Peyer's patch (tissue), 4 donors: ENCODE results near the gene BCO1. TPM values are rescaled to one million over a fixed set of nuclear protein-coding genes. Genes with fewer than 3 reads are reported as not detected.

ENCODE experiments used
- DNase-seq, 3 donors: peaks; one replicate each; pipeline ENCODE4 v3.0.0-alpha.2; 2017 to 2019
- H3K27ac ChIP-seq, 4 donors: fragments of 200-600 bp; sonication (generic); one replicate each; pipeline ENCODE4 v1.5.1; 2016 to 2019
- H3K27me3 ChIP-seq, 2 donors: fragments of 200-600 bp; sonication (generic); one replicate each; pipeline ENCODE4 v1.5.1; 2019
- H3K36me3 ChIP-seq, 3 donors: fragments of 200-600 bp; sonication (generic); one replicate each; pipeline ENCODE4 v1.5.1; 2016 to 2019
- H3K4me1 ChIP-seq, 4 donors: fragments of 200-600 bp; sonication (generic); one replicate each; pipeline ENCODE4 v1.5.1; 2016 to 2019
- H3K4me3 ChIP-seq, 4 donors: fragments of 200-600 bp; sonication (generic); 1 replicate in 3 of 4; 2 replicates in 1 of 4; pipeline ENCODE4 v1.5.1; 2016 to 2019; ENCODE audit warnings: mild to moderate bottlenecking in 1 of 4
- H3K9me3 ChIP-seq, 4 donors: fragments of 200-600 bp; sonication (generic); one replicate each; pipeline ENCODE4 v1.5.1; 2016 to 2019; ENCODE audit warnings: mild to moderate bottlenecking in 1 of 4
- CTCF ChIP-seq, 6 experiments: fragments of 450-650 bp in 4 of 6; fragments of 200-600 bp in 2 of 6; sonication (generic) in 1 of 6; IDR thresholded peaks; one replicate each; pipeline ENCODE4 v1.5.1; 2017 to 2019; ENCODE audit warnings: antibody characterized with exemption in 6 of 6, mild to moderate bottlenecking in 3 of 6, moderate library complexity in 1 of 6
- POLR2A ChIP-seq, 2 donors: fragments of 450-650 bp; IDR thresholded peaks; one replicate each; pipeline ENCODE4 v1.5.1; 2017; ENCODE audit warnings: antibody characterized with exemption in 2 of 2, mild to moderate bottlenecking in 2 of 2, moderate library complexity in 2 of 2
- total RNA-seq, 4 donors: library from RNA; depleted of rRNA; stranded (reverse); fragments of >200 nt; gene quantifications; one replicate each; pipeline ENCODE4 v1.1.0, GENCODE V29; 2016

BCO1 gene
- total RNA-seq: 10 to 100 TPM in 2 of 4 donors, 1 to 10 TPM in 2; 7.9 to 16.0 (median 12.3) TPM

- Histone ChIP-seq H3K27me3 (no peaks in the 10 kb centered on the region), H3K36me3 (no peaks in the 10 kb centered on the region), H3K9me3 (no peaks in the 10 kb centered on the region), H3K4me1 (peaks cover 0 to 11% (median 0%) of the 10 kb centered on the region in 4 donors), H3K27ac (peak within 1 kb of the TSS in 3 of 4 donors; percentile 21 to 80 (median 65)), H3K4me3 (peak within 1 kb of the TSS in 3 of 4 donors; percentile 5 to 53 (median 40))
- TF ChIP-seq CTCF (IDR thresholded peaks at IDR 0.05) (no peak), POLR2A (IDR thresholded peaks at IDR 0.05) (peak in 1 of 2 donors; percentile 27)
- DNase-seq: peak in 2 of 3 donors; percentile 48 to 52
Observed at GRCh38 chr16:81238296-81239011, at the start of gene BCO1. TSS of gene BCO1 (plus strand) at chr16:81238689. CDS start at chr16:81238909, 220 bp downstream.

- no peaks in the 10 kb centered on the region for H3K4me1 ChIP-seq
- H3K36me3 ChIP-seq: no peaks in the 10 kb centered on the region
- H3K27ac ChIP-seq: peak overlapping the region in 1 of 4 donors; percentile 31
- no peaks in the 10 kb centered on the region for H3K9me3 ChIP-seq
- TF ChIP-seq CTCF (IDR thresholded peaks at IDR 0.05) (no peak), POLR2A (IDR thresholded peaks at IDR 0.05) (no peak)
- peak; percentile 19 to 72 (median 57) for DNase-seq
- no peaks in the 10 kb centered on the region for H3K27me3 ChIP-seq
- no peak overlapping the region for H3K4me3 ChIP-seq
Observed at GRCh38 chr16:81189100-81189664, 49.3 kb upstream of the BCO1 start.

GRCh38 chr16:81190667-81191066 lies 47.8 kb upstream of the BCO1 start:
- no peak for DNase-seq
- TF ChIP-seq POLR2A (IDR thresholded peaks at IDR 0.05) (no peak), CTCF (IDR thresholded peaks at IDR 0.05) (no peak)
- H3K36me3 ChIP-seq: no peaks in the 10 kb centered on the region
- H3K4me3 ChIP-seq: no peak overlapping the region
- no peaks in the 10 kb centered on the region for H3K27me3 ChIP-seq
- no peaks in the 10 kb centered on the region for H3K9me3 ChIP-seq
- no peaks in the 10 kb centered on the region for H3K4me1 ChIP-seq
- no peak overlapping the region for H3K27ac ChIP-seq

- Histone ChIP-seq H3K27ac (no peak overlapping the region), H3K27me3 (no peaks in the 10 kb centered on the region), H3K4me3 (no peak overlapping the region), H3K4me1 (no peaks in the 10 kb centered on the region), H3K36me3 (no peaks in the 10 kb centered on the region), H3K9me3 (no peaks in the 10 kb centered on the region)
- DNase-seq: no peak
- no peak for TF ChIP-seq POLR2A (IDR thresholded peaks at IDR 0.05)
- TF ChIP-seq CTCF (IDR thresholded peaks at IDR 0.05): no peak
Observed at GRCh38 chr16:81195885-81196534, 42.5 kb upstream of the BCO1 start.

- no peaks in the 10 kb centered on the region for H3K36me3 ChIP-seq
- no peaks in the 10 kb centered on the region for H3K9me3 ChIP-seq
- H3K27me3 ChIP-seq: no peaks in the 10 kb centered on the region
- DNase-seq: no peak
- no peak for TF ChIP-seq POLR2A (IDR thresholded peaks at IDR 0.05)
- no peak for TF ChIP-seq CTCF (IDR thresholded peaks at IDR 0.05)
- no peak overlapping the region for H3K27ac ChIP-seq
- H3K4me3 ChIP-seq: no peak overlapping the region
- no peaks in the 10 kb centered on the region for H3K4me1 ChIP-seq
Observed at GRCh38 chr16:81198635-81199034, 39.9 kb upstream of the BCO1 start.
